Activated T-cell treated with anti-CD3 and anti-CD28 coated beads for 24 hours (primary cell): Measurements from ENCODE around the gene HIF1AN.

Experiments used
- DNase-seq: peaks from one replicate; pipeline ENCODE4 v3.0.0-alpha.2; 2020; ENCODE audit warnings: low read depth

HIF1AN gene

DNA sequence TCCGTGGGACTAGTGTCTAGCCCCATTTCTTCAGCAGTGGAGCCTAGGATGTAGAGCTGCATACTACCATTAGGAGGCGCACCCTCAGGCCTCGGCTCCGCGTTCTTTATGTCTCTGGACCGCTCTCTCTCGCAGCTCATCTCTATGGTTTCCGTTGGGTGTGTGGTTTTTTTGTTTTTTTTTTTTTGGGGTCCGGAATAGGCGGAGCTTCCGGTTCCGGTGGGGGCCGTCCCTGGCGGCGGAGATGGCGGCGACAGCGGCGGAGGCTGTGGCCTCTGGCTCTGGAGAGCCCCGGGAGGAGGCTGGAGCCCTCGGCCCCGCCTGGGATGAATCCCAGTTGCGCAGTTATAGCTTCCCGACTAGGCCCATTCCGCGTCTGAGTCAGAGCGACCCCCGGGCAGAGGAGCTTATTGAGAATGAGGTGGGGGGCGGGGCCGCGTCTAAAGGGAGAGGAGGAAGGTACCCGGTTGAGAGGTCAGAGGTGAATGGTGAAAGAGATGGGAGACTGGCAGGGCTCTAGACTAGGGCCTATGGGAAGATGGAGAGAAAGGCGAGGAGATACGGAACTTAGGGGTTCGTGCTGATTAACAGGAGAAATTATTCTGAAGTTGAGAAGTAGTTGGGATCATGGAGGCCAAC lies at the start of gene HIF1AN:
Gene HIF1AN (plus strand): TSS at position 229 of the 639 bp plus-strand sequence. CDS start 16 bp downstream, at position 245.
- DNase-seq = peak; percentile 86

DNA sequence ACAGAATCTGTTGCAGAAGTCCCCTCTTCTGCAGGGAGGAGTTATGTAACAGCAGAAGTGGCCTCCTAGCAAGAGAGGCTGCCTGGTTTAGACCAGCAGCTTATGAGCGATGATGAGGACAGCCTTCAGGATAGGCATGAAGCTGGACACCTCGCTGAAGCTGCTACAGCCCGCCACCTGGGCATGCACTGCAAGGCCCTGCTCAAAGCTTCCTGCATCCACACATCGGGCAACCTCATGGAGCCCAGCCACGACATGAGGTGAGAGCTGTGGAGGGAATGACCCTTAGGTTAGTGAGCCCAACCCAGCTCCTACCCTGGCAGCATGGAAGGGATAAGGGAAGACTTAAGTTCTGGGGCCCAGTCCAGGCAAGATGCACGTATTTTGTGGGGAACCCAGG lies 48.2 kb upstream of the HIF1AN start:
- DNase-seq = no peak

DNA sequence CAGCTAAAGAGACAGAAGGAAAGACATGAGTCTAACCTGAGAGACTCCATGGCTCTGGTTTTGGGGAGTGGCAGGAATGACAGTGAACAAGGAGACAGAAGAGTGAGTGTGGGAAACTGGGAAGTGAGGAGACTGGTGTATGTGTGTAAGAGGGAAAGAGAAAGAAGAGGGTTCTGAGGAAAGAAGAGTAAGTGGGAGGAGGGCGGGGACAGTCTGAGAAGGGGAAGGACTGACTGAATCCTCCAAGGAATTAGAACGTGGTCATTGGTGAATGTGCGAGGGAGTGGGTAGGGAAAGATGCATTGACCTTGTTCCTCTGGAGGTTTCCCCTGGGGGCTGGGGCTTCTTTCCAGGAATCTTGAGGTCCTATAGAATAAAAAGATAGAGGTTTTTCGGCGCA lies 46.3 kb upstream of the HIF1AN start:
- no peak for DNase-seq

DNA sequence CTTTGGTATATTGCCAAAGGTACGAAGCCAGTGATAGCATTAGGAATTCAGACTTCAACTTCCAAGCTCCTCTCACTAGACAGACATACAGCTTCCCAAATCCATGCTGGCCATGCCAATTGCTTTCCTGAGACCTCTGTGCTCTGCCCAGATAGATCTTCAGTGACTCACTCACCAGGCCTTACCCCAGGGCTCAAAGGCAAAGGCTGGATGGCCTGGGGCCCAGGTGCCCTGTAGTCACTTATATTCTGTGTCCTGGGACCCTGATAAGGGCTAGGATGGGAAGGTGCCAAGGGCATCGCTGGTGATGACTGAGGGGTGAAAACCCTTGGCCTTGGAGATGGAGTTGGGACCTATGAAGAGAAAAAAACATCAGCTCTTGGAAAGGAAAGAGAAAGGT lies 45.2 kb upstream of the HIF1AN start:
- no peak for DNase-seq

DNA sequence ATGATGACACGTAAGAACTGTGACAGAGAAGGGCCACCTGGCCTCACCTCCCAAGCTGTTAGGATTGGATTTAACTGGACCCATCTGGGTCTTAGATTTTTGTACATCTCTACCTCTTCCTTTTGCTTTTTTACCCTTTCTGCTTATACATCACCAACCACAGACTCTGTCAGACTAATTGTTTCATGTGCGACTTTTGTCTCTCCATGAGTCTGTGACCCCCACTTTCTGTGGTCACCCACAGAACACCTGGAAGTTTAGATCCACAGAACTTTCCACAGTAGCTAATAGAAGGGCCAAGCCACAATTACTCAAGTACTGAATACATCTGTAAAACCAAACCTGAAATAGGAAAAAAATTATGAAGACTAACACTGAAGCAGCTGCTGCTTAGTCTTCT lies 39.2 kb upstream of the HIF1AN start:
- no peak for DNase-seq

DNA sequence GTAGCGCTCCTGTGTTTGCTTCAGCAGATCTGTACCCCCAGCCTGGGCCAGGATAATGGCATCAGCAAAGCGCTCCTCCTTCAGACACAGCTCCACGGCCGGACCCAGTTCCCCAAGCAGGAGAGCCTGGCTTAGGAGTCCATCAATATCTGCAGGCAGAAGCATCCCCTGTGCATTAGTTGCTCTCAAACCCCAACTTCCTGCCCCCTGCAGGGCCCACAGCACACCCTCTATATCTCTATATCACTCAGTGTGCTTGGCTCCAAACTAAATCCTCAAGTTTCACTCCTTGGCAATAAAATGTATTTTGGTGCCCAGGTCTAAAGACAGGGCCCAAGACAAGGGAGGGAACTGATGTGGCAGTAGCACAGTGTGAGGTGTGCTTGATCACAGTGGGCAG lies 37.7 kb upstream of the HIF1AN start:
- DNase-seq = no peak

DNA sequence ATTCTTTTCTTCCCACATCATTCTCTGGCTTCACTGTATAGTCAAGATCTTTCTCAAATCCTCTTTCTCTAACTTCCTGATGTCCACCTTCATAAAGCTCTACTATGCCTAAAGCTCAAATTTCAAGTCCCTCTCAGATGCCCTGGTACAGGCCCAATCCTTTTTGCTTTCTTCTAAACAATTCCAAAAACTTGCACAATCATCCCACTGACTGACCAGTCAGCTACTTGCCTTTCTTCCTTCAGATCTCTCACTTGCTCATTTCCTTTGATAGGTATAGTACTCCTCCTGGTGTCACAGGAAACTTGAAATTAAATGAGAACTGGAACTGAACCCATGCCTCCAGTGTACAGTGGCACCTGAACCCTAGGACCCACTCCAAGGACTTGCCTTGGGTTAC lies 34.3 kb upstream of the HIF1AN start:
- no peak for DNase-seq

DNA sequence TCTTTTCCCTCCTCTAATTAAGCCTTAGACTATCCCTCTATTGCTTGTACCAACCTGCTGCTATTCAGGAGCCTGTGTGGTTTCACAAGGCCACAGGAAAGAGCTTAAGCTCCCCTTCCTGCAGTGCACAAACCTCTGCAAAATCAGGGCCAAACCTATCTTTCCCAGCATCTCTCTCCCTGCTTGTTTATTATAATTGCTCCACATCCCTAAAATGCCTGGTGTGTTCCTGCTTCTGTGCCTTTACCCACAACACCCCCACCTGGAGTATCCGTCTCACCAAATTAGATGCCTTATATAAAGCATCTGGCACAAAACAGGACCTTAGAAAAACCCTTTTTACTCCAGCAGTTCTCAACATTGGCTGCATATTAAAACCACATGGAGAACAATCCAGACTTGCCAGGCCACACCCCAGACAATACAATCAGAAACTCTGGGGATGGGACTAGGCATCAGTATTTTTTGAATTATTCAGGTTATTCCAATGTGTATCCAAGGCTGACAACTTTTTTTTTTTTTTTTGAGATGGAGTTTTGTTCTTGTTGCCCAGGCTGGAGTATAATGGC lies 32.7 kb upstream of the HIF1AN start:
- no peak for DNase-seq

DNA sequence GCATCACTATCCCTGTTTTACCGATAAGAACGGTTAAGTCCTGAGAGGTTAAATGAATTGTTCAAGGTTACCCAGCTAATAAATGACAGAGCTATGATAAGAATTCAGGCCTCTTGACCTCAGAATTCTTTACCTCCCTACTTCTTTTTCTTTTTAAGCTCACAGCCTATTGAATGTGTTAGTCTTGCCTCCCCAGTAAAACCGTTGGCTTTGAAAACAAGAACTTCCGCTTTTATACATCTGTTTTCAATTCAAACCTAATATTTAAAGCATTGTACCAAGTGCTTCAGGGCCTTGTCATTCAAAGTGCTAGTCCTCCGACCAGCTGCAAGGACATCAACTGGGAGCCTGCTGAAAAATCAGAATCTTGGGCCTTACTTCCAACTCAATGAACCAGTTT lies 31.6 kb upstream of the HIF1AN start:
- DNase-seq = no peak

DNA sequence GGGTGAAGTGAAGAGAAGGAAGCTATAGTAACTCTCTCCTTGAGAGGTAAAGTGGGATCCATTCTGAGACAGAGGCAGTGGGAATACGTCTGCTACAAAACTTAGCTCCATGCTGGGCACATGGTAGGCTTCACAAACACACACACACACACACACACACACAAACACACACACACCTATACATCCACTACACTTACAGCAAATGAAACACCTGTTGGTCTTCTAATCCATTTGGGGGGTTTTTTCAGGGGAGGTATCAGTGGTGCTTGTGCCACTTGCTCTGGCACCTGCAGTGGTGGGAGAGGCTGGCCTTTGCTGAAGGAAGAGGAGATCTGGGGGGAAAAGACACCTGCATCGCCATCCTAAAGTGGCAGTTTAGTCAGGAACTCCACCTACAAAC lies 30.6 kb upstream of the HIF1AN start:
- DNase-seq = no peak

DNA sequence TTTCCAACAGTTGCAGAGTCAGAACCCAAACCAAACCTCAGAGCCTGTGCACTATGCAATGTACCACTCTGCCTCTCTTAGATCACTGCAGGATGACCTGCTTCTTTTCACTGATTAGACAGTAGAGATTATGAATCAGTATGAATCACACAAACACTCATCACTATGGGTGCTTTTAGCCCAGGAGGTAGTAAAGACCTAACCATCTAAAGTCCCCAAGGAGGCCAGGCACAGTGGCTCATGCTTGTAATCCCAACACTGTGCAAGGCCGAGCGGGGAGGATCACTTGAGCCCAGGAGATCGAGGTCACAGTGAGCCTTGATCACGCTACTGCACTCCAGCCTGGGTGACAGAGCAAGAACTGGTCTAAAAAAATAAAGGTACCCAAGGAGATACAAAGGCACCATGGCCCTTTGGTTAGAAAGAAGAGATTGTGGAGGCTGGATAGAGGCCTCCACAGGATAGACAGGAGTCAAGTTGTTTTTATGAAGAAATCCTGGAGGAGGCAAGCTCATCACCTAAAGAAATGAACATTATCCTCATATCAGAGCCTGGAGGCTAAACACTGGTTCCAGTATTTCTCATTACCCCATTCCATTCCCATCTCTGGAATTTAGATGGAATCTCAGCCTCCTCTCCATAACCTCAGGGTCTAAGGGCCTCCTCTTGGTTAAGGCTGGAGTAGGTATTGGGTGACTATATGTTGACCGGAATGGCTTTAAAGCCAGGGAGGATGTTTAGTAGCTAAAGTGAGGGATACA lies 29.0 kb upstream of the HIF1AN start:
- DNase-seq = no peak

DNA sequence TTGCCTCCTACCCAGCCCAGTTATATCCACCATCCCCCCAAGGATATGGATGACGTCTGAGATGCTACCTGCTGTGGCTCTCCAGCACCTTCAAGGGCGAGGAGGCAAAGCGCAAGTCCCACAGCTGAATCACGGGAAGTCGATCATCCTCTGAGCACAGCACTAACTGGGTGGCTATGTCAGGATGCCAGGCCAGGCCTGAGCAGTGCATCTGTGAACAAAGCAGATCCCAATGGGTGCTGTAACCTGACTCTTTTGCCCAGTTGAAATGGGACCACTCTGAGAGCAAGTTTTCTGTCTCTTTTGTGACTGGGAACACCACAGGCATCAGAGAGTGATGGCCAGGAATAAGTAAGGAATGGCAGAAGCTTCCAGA lies 28.4 kb upstream of the HIF1AN start:
- no peak for DNase-seq

DNA sequence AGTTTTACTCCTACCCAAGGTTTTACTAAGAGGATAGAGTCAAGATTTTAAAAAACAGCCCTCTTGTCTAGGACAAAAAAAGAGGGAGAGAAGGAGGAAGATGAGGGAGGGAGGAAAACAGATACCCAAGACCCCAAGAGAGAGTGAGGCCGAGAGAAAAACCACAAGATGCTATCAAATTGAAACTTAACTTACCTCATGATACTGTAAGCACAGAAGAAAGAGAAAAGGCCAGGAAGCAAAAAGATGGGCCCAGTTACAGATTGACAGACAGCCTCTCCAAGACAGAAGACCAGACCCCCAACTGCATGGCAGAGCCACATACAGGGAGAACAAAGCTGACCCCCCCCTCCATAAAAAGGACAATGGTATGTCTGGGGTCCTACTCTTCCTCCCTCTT lies 27.5 kb upstream of the HIF1AN start:
- no peak for DNase-seq

DNA sequence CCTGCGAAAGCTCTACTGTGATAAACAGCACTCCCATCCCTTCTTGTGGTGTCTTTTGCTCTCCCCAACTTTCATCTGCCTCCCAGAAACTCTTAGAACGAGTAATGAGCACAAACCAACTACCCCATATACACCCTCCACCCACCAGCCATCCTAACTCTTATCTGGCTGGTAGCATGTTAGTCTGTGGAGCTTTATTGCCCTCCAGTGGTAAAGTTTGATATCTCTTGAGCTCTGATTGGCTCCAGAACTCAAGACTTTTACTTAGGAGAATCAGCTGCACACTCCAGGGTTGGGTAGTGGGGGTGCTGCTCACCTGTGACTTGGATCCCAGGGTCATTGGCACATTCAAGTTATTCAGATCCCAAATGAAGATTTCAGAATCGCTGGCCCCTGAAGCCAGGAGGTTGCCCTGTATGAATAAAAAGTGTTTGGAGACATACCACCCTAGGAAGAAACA lies 27.0 kb upstream of the HIF1AN start:
- peak; percentile 37 for DNase-seq

DNA sequence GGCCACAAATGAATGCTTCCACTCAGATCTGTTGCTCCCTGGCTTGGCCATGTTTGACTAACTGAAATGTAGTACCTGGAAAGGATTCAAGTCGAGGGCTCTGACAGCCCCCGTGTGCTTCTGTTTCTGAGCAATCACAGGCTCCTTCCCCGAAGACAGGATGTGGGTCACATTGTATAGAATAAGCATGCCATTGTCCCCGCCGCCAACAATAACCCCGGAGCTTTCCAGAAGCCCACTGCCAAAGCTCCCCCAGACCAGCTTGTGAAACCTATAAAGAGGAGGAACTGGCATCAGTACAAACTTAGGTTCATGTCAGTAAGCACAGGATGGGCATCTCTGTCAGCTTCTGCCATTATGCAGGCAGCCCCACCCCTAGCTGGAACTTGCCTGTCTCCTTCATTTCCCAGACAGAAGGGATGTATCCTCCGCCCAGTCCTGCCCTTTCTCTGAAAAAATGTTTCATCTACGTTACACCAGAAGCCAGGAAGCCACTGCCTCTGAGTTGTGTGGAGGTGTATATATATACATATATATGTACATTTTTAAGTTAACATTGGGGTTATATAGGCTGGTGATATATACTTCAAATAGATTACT lies 26.4 kb upstream of the HIF1AN start:
- DNase-seq = peak; percentile 32

DNA sequence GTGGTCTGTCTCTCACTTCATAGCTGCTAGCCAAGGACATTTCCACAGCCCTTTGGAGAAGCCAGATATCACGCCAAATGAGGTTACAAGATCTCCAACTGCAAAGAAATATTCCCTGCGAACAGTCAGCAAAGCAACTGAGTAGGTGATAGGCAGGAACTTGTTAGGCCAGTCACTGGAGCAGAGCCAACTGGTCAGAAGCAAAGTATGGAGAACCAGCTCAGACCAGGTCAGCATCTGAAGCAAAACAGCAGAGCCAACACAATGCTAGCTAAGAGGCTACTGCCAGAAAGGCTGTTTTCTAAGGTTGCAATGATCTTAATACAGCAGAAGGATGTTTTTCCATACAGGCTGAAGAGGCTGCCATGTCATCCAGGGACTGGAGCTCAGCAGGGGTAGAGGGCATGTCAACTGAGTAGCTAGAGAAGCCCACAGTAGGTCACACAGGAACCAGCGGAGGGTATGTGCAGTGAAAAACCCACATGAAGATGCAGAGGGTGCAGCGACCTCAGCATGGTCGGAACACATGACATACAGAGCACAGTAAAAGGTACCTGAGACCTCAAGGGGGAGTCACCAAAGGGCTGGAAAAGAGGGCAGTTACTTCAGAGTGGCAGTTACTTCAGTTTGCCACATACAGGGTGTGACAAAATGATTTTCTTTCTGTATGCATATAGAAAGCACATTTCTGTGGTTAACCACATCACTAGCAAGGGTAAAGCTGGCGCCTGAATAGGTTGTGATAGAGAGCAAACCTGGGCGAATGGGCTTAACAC lies 25.0 kb upstream of the HIF1AN start:
- peak; percentile 54 for DNase-seq

DNA sequence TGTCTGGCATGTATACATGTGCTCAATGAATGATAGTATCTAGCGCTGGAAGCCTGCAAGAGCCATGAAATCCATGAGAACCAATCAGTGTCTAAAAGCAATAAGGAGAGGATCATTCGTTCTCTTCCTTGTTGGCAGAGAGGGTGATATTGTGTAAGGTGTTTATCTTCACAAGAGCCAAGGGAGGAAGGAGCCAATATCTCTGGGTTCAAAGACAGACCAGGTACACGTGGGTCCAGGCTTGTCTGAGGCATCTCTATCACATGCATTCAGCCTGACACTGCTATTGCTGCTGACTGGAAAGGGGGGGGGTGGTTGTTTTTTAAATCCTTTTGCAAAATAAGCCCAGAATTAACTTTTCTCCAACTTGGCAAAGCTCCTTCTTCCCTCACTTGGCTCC lies 20.1 kb upstream of the HIF1AN start:
- no peak for DNase-seq

DNA sequence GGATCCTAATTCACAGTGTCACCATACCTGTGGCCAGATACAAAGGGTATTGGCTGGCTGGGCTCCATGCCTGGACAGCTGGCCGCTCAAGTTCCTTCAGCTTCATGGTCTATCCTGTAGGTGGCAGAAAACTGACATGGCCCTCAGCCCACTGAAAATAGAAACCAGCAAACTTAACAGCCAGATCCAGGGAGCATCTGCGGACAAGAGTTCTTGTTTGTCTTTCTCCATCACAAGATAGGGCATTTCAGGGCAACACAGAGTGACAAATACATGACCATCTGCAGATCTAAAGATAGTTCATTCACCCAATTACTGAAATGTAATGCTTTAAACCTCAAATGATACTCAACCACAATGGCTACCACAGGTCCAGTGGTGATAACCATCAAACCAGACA lies 18.9 kb upstream of the HIF1AN start:
- DNase-seq = no peak

DNA sequence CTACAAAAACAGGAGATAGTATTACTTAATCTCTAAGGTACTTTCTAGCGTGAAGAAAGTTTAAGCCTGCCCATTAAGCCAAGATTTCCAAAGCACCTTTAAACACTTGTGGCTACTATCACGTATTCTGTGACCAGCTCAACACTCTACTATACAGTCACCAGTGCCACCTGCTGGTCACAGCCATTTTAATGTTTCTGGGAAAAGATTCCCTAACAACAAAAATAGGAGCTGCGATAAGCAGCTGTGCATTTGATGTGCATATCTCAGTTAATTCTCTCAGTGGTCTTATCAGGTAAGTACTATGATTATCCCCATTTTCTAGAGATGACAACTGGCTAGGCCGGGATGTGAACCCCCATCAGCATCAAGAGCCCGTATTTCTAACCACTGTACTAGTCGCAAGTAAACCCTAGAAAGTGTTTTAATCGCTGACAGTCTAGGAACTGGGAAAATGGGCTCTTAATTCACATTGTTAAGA lies 16.9 kb upstream of the HIF1AN start:
- peak; percentile 42 for DNase-seq

DNA sequence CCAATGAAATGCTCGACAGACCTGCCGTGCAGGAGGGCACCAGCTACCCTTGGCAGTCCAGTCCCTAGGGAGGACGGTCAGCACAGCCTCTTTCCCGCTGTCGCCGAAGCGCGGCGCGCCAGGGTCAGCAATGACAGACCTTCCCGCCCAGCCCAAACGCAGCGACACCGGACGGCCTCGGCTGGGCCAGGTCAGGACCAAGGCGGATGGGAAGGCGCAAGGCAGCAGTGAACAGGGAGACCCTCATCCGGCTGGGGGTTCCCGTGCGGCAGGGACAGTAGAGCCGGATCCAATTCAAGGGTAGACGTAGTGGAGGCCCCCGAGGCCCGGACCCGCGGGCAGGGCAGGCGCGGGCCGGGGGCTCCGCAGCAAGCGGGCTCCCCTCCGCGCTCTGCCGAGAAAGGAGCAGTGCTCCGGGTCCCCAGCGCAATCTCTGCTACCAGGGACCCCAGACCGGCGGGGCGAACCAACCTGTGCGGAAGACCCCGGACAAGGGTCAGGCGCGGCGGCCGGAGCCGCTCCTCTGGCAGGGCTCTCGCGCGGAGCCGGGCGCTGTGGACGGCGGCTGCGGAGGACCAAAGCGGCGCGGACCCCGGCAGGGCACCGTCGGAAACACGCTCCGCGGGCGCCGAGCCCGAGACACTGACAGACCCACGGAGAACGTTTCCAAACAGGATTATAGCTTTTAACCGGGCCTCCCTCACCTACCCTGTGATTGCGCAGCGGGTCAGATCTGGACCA lies 16.3 kb upstream of the HIF1AN start, which contains the start of gene SEC31B:
Gene SEC31B (minus strand): TSS at position 551 of the 741 bp plus-strand sequence. CDS start 2,909 bp downstream, outside the sequence.
- no peak for DNase-seq

DNA sequence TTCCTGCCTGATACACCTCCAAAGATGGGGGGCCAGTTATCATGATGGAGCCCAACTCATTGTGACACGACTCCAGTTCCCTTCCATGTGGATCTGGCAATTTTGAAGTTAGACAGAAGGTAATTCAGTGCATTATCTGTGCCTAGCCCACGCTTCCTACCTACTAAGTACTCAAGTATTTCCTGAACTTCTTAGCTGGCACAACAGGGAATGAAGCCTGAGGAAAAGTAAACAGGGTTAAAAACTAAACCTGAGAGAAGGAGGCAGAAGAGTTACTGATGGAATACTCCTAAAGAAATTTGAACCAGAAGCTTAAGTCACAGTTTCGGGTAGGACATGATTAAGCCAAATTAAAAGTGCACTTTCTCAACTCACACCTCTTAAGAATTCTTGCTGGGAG lies 14.9 kb upstream of the HIF1AN start:
- no peak for DNase-seq
